ENCODE results near the gene UNC5B.

Gene UNC5B

DNA sequence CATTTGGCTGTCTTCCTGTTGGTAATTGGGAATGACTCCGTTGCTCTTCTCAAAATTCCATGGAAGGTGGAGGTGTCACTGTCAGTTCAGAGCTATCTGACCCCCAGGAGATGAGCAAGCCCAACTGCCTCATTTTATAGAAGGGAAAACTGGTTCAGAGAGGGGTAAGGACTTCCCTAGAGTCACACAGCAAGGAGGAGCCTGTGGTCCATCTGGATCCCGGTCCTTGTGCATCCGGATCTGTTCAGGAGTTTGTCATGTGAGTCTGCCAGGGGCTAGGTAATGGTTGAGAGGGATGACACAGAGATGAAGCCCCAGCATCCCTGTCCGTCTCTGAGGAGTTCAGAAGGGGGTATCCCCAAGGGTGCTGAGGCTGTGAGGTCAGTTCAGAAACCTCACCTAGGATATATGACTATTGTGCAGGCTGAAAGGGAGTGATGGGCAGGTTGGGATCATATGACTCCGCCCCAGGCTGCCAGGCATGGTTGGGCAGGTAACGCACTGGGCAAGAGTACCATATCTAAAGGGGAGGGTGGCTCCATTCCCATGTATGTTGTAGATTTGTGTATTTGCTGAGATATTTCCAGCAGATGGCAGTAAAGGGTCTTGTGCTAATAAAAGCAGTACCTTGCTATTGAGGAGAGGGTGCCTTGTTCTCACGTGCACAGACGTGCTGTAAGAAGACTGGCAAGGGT lies 90.7 kb downstream of the UNC5B start:
- peak; percentile 50 for DNase-seq

DNA sequence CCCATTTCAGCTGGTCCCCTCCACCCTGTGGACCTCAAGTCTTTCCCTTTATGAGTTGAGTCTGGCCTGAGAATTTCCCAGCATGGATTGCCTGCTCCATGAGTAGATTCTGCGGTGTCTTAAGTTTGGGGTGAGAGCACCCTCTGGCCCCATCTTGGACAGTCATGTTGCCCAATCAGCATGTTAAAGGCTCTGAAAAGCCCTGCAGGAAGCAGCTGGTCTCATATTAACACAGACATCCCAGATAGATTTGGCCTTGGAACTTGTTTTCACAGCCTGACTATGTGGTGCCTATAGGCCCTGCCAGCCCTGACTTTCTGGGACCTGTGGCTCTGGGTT lies 91.2 kb downstream of the UNC5B start:
- no peak for DNase-seq

DNA sequence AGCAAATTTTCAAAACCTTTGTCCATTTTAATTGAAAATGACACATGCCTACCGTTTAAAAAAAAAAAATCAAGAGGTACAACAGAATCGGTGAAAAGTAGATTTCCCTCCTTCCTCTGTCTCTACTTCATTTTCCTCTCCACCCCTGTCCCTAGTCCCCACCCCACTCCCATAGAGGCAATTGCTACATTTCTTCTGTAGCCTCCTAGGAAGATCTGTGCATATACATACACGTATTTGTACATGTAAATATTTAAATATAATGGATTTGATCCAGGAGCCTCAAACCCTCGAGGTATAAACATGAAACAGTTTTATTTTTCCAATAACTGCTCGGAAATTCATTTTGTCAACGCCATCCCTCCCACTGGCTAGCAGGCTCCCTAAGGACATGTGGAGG lies 92.5 kb downstream of the UNC5B start:
- no peak for DNase-seq

DNA sequence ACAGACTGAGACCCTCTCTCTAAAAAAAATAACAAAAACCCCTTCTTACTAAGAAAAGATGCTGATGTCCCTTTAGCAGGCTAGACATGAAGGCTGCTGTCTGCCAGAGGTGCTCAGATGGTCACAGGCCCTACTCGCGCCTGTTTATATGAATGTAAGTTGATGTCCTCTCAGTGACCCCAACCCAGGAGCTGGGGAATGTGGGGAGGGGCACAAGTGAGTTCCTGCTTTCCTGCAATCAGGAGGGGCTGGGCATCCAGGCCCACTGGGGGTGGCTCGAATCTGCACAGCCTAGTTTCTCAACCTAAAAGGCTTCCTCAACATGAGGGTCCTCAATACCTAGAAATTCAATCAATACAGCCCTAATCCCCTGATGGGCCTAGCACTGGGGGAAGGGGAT lies 94.6 kb downstream of the UNC5B start:
- no peak for DNase-seq

DNA sequence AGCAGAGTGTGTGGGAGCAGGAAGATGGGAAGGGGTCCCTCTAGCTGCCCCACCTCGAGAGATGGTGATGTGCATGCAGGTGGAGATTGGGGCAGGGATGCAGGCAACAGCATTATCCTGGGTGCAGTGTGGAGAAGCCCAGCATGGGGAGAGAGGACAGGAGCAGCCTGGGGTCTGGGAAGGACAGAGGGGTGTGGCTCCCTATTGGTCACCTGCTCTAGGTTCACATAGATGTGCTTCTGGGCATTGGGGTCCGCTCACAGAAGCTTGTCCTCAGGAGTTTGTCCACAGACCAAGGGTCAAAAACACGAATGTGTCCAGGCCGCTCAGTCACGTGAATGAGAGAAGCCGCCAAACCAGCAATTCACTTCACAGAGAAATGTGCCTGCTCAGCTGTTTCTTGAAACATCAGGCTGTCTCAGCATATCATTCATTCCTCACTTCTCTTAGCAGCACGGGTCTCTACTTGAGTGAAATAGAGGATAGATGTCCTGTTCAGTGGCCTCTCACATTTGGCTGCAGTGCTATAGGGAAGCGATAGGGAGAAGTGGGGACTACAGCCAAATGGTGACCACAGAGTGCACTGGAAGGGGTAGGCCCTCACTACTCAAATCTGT lies 95.2 kb downstream of the UNC5B start:
- DNase-seq: no peak

DNA sequence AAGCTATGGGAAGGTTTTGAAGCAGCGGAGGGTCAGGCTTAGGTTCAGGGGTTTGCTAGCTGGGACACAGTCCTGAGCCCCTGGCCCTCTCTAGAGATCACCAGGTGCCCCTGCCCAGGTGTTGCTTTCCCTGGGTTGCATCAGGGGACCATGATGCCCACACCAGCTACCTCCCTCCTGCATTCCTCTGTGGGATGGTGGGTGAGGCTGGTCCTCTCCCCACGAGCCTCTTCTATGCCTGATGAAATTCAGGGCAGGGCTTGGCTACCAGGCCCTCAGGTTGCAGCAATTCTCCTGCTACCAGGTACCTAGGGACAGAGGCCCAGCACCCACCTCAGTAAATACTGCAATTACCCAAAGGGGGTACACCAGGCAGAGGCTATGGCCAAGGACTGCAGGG lies 95.9 kb downstream of the UNC5B start:
- no peak for DNase-seq

DNA sequence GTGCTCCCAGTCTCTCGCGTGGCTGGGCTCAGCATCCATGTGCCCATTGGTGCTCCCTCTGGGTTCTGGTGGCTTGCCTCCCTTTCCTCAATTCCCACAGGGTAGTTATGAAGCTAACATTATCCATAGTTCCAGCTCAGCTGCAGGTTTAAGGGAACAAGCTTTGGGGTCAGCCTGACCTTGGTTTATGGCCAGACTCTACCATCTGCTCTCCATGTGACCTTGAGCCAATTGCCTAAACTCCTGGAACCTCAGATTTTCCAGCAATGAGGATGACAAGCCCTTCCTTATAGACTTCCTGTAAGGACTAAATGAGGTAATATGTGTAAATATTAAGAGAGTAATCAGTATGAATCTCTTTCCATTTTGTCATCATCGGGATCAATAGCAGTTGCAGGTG lies 96.6 kb downstream of the UNC5B start:
- no peak for DNase-seq

DNA sequence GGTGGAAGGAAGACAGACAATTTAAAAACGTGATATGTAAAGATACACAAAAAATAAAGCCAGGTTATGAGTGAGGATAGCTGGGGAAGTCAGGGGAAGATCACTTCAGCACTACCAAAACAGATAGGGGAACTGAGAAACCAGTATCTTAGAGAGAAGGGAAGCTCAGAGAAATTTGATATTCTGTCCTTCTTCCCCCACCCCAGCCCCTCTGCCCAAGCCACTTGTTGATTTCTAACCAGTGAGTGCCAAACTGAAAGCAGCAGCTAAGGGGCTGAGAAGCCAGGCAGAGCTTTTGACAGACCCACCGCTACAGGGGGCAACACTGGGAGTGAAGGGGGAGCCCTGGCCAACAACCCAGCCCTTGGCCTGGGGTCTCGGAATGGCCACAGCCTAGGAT lies 97.5 kb downstream of the UNC5B start:
- no peak for DNase-seq

DNA sequence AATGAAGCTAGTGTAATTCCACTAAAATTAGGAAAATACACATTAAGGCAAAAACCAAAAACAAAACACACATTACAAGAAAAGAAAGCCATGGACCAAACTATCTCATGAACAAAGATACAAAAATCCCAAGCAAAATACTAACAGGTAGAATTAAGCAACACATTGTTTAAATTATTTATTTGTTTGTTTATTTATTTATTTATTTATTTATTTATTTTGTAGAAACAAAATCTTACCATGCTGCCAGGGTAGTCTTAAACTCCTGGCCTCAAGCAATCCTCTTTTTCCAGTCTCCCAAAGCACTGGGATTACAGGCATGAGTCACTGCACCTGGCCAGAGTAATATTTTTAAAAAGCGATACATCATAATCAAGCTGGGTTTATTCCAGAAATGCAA lies 99.8 kb downstream of the UNC5B start:
- DNase-seq: no peak

DNA sequence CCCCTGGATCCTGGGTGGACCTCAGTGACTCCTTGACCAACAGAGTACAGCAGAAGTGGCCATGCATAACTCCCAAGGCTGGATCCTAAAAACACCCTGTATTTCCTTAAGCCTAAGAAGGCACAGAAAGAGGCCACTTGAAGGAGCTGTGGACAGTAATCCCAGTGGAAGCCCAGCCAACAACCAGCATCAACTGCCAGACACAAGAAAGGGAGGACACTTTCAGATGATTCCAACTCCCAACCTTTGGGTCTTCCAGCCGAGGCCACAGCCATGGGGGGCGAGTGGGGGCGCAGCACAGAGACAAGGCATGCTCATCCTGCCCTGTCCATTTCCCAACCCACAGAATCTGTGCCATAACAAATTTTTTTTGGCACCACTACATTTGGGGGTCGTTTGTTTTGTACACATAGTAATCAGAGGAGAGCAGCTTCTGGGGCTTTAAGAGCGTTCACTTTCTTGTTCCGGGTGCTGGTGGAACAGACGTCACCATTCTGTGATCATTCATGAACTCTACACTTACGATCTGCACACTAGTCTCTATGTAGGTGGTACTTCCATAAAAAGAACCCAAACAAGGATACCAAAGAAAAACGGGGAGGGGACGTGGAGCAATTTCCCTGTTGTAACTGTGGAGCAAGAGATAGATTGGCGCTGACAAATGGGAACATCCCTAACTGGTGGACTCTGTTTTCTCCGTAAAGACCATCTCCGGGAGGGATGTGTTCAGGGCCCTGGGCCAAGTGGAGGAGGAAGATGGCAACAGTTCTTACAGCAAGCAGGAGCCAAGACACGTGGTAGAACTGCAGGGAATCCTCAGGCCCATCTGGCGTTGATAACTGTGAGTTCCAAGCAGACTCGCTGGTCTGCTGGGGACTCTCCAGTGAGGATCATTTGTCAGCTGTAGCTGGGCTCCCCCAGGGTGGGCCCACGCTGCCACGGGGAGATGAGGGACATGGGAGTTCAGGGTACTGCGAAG lies 100.7 kb downstream of the UNC5B start:
- peak; percentile 46 for DNase-seq

DNA sequence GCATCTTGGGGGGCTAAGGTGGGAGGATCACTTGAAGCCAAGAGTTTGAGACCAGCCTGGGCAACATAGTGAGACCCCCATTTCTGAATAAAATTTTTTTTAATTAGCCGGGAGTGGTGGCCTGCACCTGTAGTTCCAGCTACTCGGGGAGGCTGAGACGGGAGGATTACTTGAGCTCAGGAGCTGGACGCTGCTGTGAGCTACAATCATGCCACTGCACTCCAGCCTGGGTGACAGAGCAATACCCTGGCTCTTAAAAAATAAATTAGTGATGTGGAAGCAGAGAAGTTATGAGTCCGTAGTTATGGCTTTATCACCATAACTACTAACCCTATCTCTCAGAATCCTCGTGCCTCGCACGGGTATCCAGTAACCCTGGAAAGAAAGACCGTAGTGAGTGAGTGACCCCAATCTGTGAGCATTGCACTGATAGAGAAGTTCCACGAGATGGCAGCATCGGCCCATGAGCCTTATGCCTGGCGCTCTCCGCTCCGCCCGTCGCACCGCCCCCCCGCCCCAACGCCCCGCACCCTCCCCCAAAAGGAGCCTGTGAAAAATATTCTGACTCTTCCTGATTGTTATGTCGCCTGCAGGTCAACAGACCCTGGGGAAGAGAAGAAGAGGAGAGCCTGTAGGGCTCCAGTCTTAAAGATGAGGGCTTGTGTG lies 101.8 kb downstream of the UNC5B start:
- DNase-seq: no peak

DNA sequence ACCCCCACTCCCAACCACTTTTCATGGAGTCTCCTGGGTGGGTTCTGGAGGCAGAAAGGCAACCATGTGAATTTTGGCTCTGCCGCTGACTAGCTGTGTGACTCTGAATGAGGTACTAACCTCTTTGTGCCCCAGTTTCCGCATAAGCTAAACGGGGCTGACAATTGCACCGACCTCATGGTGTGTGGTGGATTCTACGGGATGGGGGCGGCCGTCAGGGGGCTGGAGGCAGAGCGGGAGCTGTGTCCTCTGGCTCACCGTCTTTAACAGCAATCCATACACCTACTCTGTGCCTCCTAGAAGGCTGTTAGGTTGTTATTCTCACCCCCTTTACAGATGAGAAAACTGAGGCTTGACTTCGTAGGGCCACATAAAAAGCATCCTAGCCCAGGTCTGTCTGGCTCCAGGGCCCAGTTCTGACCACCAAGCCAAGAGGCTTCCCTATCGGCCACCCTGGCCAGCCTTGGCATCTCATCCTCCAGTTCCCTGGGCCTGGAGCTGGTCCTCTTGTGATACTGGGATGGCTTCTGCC lies 102.4 kb downstream of the UNC5B start:
- no peak for DNase-seq

DNA sequence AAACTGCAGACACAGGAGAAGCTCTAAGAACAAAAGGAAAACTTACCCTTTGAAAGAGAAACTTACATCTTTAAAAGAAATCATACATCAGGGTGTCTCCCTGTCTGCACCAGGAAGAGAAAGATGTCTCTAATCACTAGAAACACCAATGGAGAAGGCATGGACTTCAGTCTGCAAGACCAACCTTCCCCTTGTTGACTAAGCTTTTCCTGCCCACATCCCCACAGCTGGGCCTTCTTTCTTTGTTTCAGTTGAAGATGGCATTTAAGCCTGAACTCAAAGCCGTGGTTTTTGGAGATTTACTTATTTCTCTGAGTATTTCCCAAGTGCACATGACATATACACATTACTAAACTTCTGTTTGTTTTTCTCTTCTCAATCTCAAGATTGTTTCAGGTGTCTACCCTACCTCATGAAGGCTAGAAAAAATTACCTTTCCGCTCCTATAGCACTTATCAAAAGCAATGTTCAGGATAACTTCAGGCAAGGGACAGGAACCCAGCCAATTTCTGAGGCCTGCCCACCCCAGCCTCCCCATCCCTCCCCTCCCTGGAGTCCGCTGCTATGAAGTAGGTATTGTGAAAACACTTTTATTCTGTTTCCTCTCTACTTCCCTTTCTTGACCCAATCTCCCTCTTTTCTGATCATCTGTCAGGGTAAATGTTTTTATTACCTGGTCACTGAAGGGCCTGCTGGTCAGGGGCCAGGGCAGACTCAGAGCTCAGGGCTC lies 103.9 kb downstream of the UNC5B start:
- no peak for DNase-seq

DNA sequence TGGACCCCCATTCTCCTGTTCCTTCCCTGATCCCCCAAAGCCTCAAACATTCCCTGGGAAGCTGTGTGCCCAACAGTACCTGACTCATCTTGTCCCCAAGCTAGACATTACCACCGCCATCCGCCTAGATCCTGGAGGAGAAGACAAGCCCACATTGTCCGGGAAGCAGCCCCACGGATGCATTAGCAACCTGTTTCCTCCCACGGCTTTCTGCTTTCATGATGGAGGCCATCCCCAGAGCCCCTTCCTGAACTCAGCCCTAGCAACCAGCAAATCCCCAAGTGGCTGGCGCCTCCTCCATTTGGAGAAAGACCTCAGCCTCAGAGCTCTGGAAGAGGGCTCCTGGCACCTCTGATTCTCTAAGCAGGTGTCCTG lies 104.4 kb downstream of the UNC5B start:
- no peak for DNase-seq

DNA sequence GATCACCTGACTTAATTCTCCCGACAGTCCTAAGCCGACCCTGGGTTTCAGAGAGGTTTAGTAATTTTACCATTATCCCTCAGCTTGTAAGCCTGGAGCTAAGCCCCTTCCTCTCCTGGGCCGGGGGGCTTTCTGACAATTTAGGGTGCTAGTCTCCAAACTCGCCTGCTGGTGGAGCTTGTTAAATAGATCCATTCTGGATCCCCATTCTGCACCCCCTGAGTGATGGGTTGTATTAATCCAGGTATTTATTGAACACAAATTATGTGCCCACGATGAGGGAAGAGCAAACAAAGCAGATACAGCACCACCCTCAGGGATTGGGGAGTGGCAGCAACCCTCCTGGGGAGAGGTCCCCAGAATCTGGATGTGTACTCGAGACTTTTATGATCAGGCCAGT lies 105.4 kb downstream of the UNC5B start:
- DNase-seq: no peak

DNA sequence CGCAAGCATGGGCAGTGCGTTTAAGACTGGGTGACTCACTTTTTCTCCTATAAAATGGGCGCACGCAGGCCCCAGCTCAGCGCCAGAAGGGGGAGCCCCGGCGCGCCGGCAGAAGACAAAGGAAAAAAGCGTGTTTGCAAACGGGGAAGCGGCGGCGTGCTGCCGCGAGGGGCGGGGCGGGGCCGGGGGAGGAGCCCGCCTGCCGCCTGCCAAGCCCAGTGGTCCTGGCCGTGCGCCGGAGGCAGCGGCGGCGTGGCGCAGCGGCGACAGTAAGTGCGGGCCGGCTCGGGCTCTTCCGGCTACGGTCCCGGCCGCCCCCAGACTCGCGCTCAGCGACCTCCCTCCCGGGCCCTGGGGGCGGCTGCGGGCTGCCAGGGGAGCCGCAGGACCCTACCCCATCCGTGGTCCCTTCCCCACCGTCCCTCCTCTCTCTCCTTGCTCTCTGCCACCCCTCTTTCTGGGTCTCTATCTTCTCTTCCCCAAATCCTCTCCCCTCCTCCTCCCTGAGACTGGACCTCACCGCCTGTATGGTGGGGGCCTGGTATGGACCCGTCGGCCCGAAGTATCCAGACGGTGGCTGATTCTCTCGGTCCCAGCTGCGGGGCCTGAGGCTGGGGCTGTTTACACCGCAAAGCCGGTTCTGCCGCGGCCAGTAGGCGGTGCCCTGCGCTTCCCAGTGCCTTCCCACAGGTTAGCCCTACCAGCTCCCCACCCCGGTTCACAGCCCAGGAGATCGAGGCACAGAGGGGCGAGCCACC lies 106.9 kb downstream of the UNC5B start, which contains the start of gene SLC29A3:
TSS of gene SLC29A3 (plus strand) at position 218 of the 758 bp plus-strand sequence. CDS start at position 269, 51 bp downstream.
- DNase-seq: peak; percentile 67

DNA sequence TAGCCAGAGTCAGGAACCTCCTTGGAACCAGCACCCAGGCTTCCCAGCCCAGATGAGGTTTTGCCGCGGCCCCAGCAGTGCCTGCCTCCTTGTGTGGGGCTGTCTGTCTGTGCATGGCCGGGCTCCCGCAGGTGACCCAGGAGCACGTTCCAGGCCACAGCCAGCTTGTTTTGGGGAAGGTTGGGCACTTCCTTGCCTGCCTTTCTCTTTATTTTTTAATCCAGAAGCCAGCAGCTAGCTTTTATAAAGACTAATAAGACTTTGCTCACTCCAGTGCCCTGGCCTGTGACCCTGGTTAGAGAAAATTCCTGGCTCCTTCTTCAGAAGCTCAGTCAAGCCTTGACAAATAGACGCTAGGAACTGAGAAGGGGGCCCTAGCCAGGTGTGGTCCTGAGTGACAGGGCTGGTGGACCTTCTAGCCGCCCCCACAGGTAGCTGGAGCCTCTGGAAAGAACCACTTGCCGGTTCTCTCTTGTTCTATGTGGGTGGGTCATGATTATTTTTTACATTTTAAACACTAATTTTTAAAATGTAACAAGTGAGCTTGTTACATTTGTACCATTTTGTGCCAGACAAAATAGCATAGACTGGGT lies 107.5 kb downstream of the UNC5B start:
- DNase-seq: no peak

DNA sequence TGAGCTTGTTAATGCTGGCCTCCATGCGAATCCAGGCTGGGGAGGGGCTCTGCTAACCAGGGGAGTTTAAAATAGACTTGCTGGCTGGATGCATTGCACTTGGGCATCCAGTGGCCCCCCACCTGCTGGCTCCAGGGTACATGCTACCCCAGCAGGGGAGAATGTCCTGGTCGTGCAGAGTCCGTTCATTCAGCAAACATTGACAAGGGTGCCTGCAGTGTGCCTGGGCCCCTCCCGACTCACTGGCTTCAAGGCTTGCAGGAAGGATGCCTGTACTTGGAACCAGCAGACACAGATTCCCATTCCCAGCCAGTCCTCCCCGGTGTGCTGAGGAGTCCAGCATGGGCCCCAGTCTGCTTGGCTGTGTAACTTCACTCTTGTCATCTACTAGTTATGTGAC lies 108.2 kb downstream of the UNC5B start:
- DNase-seq: no peak

DNA sequence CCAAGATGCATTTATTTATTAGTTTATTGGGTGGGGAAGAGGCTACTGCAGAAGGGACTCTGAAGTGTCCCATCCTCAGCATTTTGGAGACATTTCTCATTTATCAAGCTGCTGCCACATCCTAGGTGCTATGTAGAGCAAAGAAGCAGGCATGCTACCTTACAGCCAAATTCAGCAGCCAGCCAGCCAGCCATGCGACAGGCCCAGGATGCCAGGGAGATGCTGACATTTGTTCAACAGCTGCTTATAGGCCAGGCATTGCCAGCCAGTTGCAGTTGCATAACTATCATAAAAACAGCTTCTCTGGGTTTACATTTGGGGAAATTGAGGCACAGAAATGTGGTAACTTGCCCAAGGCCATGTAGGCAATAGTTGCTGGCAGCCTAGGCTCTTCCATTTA lies 109.0 kb downstream of the UNC5B start:
- DNase-seq: no peak

DNA sequence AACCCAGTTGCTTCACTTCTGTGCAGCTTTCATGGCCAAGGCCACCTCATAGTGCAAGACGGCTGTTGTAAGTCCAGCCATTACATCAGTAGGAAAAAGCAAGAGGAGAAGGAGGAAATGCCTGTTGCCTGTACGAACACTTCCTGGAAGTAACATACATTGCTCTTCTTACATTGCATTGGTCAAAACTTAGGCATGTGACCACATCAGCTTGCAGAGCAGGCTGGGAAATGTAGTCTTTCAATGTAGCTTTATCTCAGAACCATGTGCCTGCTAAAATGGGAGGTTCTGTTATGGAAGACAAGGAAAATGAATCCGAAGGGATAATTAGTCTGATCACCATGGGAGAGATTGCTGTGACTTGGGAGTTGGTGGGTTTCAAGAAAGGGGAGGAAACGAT lies 111.0 kb downstream of the UNC5B start:
- DNase-seq: no peak

DNA sequence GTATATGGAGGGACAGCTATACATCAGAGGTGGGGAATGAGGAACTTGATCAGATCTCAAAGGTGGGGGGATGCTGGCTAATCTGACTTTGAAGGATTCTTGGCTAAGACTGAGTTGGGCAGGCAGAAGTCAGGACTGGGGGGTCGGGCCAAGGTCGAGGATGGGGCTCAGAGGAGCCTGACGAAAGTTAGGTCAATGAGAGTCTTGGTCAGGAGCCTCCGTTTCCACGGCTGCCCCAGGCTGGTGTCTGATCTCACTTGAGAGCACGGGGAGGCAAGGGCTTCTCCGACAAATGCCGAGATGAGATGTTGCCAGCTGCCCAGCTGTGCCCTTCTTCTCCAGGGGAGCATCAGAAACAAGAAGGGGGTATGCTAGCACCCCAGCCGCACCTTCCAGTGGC lies 112.4 kb downstream of the UNC5B start:
- no peak for DNase-seq
